GM21786 (cell line): ENCODE results near the gene PRAC2.

ENCODE experiments used
- ATAC-seq: cut with Tn5 transposase; IDR thresholded peaks from one replicate; pipeline ENCODE4 v1.9.1; 2021; ENCODE audit not compliant: unreplicated experiment

Gene PRAC2

GRCh38 chr17:48720266-48721008, 2.5 kb upstream of the PRAC2 start:
- ATAC-seq: no peak

GRCh38 chr17:48721009-48721402, 2.0 kb upstream of the PRAC2 start:
- no peak for ATAC-seq

GRCh38 chr17:48722201-48722907, 631 bp upstream of the PRAC2 start, which contains the start of gene PRAC1:
TSS of gene PRAC1 (minus strand) at chr17:48722518. CDS start at chr17:48722392, 126 bp downstream.
- ATAC-seq: no peak

- ATAC-seq: no peak
Observed at GRCh38 chr17:48723423-48724250, 652 bp downstream of the PRAC2 start.

- no peak for ATAC-seq
Observed at GRCh38 chr17:48724251-48725003, 1.4 kb downstream of the PRAC2 start.

- no peak for ATAC-seq
Observed at GRCh38 chr17:48725004-48725287, 2.0 kb downstream of the PRAC2 start.

GRCh38 chr17:48725288-48726064, 2.5 kb downstream of the PRAC2 start:
- no peak for ATAC-seq

- ATAC-seq: no peak
Observed at GRCh38 chr17:48726114-48726915, 3.3 kb downstream of the PRAC2 start.

GRCh38 chr17:48726916-48727286, 3.9 kb downstream of the PRAC2 start:
- ATAC-seq: no peak

- no peak for ATAC-seq
Observed at GRCh38 chr17:48727415-48728175, 4.6 kb downstream of the PRAC2 start.

- ATAC-seq: no peak
Observed at GRCh38 chr17:48728232-48729231, 5.5 kb downstream of the PRAC2 start, which contains the start of gene HOXB13. TSS of gene HOXB13 (minus strand) at chr17:48728750. CDS start at chr17:48728593, 157 bp downstream.

- ATAC-seq: no peak
Observed at GRCh38 chr17:48729335-48730239, 6.6 kb downstream of the PRAC2 start.

GRCh38 chr17:48730240-48730550, 7.2 kb downstream of the PRAC2 start:
- no peak for ATAC-seq

- ATAC-seq: no peak
Observed at GRCh38 chr17:48731355-48731754, 8.4 kb downstream of the PRAC2 start.

- ATAC-seq: no peak
Observed at GRCh38 chr17:48732688-48733629, 10.0 kb downstream of the PRAC2 start.
